Endothelial cell of hepatic sinusoid (primary cell): ENCODE results near the gene SLC25A21.

Experiments used
- in situ Hi-C: cut with HindIII; loops from 2 replicates; pipeline ENCODE4 v1.10.0; 2017; ENCODE audit warnings: low sequenced_read_pairs

The SLC25A21 gene

DNA sequence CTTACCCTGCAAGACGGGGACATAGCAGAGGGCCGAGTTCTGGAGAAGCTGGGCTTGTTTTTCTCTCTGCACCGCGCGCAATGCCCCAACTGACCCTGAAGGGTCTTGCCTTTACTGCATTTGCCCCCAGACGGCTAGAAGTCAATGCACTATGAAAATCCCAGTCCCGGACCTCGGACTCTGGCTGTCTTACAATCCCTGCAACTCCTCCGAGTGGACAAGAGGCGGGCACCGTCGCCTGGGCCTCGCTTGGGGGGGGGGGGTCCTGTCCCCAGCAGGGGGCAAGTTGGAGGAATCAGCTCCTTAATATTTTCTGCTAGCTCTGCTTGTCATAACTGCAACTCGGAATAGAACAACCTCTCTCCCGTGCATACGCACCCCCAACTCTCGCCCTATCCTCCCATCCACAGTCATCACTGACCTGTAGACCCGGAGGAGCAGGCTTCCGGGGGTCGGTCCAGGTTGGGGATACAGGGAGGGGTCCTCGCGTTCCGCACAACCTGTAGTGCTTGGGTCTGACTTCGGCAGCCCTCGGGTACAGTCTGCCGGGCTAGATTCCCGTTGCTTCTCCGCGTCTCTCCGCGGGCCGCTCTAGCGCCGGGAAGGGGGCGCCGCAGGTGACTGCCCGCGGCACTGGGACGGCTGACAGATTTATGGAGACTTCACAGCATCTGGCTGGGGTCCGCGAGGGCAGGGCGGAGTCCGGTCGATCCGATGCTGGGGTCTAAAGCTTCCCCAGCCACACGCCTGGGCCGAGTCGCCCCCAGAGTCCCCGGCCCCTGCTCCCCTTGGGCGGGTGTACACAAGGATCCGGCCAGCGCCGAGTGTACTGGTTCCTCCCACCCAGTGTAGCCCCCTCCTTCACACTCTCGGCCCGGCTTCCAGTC lies 514.0 kb downstream of the SLC25A21 start:
- in situ Hi-C loops: loop anchor here (25.0 kb wide), 1 partner anchor 454 kb away; no protein-coding TSS in a partner anchor

GRCh38 chr14:36657399-36658122 lies 514.8 kb downstream of the SLC25A21 start:
- in situ Hi-C loops: loop anchor here (25.0 kb wide), 1 partner anchor 455 kb away; no protein-coding TSS in a partner anchor

GRCh38 chr14:36656687-36657398 lies 515.6 kb downstream of the SLC25A21 start:
- in situ Hi-C loops: loop anchor here (25.0 kb wide), 1 partner anchor 455 kb away; no protein-coding TSS in a partner anchor

GRCh38 chr14:36655963-36656686 lies 516.3 kb downstream of the SLC25A21 start:
- in situ Hi-C loops: loop anchor here (25.0 kb wide), 1 partner anchor 456 kb away; no protein-coding TSS in a partner anchor

GRCh38 chr14:36655571-36655962 lies 516.8 kb downstream of the SLC25A21 start:
- in situ Hi-C loops: loop anchor here (25.0 kb wide), 1 partner anchor 457 kb away; no protein-coding TSS in a partner anchor

- in situ Hi-C loops: loop anchor here (25.0 kb wide), 1 partner anchor 457 kb away; no protein-coding TSS in a partner anchor
Measured at GRCh38 chr14:36654794-36655381, 517.5 kb downstream of the SLC25A21 start.

GRCh38 chr14:36653962-36654793 lies 518.2 kb downstream of the SLC25A21 start:
- in situ Hi-C loops: loop anchor here (25.0 kb wide), 1 partner anchor 458 kb away; no protein-coding TSS in a partner anchor

GRCh38 chr14:36653413-36653812 lies 519.0 kb downstream of the SLC25A21 start:
- in situ Hi-C loops: loop anchor here (25.0 kb wide), 1 partner anchor 459 kb away; no protein-coding TSS in a partner anchor

GRCh38 chr14:36652542-36653201 lies 519.7 kb downstream of the SLC25A21 start:
- in situ Hi-C loops: loop anchor here (25.0 kb wide), 1 partner anchor 460 kb away; no protein-coding TSS in a partner anchor

- in situ Hi-C loops: loop anchor here (5.0 to 25.0 kb wide), 2 partner anchors 63 to 462 kb away; no protein-coding TSS in a partner anchor
Measured at GRCh38 chr14:36649872-36650650, 522.3 kb downstream of the SLC25A21 start.

DNA sequence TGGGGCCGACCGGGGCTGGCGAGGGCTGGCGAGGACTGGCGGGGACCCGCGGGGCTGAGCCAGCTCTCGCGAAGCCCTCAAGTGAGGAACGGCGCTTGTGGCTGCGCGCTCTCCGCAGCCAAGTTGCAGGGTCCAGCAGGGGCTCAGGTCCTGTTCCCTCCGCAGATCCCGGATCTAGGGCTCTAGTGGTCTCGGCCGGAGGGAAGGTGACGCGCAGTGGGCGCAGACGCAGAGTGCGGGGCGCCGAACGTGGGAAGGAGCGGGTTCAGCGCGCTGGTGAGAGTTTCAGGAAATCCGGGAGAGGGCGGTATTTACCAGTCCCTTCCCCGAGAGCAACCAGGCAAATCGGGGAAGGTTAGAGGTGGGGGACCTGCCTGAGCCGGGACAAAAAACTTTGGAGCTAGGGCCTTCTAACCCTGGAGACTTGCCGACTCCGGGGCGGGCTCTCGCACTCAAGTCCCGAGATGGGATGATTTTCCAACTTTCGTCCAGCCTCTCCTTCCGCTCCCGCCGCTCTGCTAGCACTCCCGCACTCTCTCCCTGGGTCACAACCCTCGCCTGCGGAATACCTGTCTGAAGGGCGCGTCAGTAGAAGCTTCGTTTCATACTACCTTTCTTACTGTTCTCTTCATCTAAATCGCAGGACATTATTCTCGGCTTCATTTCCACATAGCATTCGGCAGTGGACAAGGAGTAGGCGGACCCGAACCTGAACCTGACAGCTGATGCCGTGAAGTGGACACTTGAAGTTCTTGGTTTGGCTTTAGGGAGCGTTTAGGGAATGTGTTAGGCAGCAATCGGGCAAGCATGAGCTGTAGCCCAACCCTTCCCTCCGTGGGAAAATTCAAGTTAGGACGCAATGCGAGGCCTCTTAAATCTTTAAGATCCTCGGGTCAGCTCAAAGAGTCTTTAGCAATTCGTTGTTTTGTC lies 524.3 kb downstream of the SLC25A21 start:
- in situ Hi-C loops: loop anchor here (5.0 kb wide), 1 partner anchor 61 kb away; no protein-coding TSS in a partner anchor

GRCh38 chr14:36647417-36647823 lies 525.0 kb downstream of the SLC25A21 start:
- in situ Hi-C loops: loop anchor here (5.0 kb wide), 1 partner anchor 60 kb away; no protein-coding TSS in a partner anchor

- in situ Hi-C loops: loop anchor here (5.0 kb wide), 1 partner anchor 60 kb away; no protein-coding TSS in a partner anchor
Measured at GRCh38 chr14:36646664-36647416, 525.6 kb downstream of the SLC25A21 start.

DNA sequence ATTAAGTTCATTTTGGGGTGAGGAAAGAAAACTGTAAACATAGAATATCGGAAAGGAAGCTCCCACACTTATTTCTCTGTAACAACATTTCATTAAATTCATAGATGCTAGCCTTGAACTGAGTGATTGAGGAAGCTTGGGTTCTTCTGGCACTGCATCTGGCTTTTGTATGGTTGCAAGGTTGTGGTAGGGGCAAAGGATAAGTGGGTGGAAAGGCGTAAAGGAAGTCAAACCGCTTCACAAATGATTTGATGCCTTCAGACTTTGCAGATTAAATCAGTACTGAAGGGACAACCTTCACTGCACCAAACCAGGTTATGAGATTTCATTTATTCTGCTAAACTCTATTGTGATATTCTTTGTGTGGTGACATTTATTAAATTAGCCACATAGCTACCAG lies 538.8 kb downstream of the SLC25A21 start:
- in situ Hi-C loops: no loop called here
